ENCODE measurements around the gene AGMO. TPM values are rescaled to one million over a fixed set of nuclear protein-coding genes. Genes with fewer than 3 reads are reported as not detected.

The AGMO gene
- polyA plus RNA-seq, 1 donor: 12.7 TPM

GRCh38 chr7:15439853-15440252, 122.0 kb downstream of the AGMO start:
- no peaks in the 10 kb centered on the region for H3K4me1 ChIP-seq (ENCODE audit: control insufficient read depth, insufficient read depth, low read length)
- no peak overlapping the region for H3K4me3 ChIP-seq (ENCODE audit: low read length)
- WGBS (ENCODE audit: insufficient coverage, low lambda C conversion rate): no CpG with 5 or more reads among the region's 2 CpGs
- H3K27ac ChIP-seq (ENCODE audit: low read length): no peak overlapping the region
- H3K9me3 ChIP-seq (ENCODE audit: control insufficient read depth, low read depth, low read length): no peaks in the 10 kb centered on the region
- no peaks in the 10 kb centered on the region for H3K27me3 ChIP-seq (ENCODE audit: control insufficient read depth, insufficient read depth, low read length)
- no peak for DNase-seq
- no peaks in the 10 kb centered on the region for H3K36me3 ChIP-seq (ENCODE audit: control insufficient read depth, insufficient read depth, low read length)

DNA sequence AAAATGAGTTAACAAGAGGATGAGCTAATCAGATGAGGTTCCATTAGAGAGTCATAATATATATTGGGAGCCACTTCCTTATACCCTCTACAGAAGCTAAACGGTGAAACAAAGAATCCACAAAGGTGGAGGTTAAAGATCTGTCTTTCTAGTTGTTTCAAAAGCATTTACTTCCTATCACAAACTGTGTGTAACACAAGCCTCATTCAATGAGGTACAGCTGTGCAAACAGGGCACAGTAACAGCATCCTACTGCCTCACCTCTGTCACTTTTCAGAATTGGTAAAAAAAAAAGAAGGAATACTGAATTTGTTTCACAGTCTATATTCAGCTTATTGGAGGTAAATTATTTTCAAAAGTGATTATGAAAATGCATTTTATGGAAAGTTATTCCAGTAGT, 128.7 kb downstream of the AGMO start:
- no peaks in the 10 kb centered on the region for H3K4me1 ChIP-seq (ENCODE audit: control insufficient read depth, insufficient read depth, low read length)
- no peak overlapping the region for H3K4me3 ChIP-seq (ENCODE audit: low read length)
- H3K9me3 ChIP-seq (ENCODE audit: control insufficient read depth, low read depth, low read length): no peaks in the 10 kb centered on the region
- H3K27ac ChIP-seq (ENCODE audit: low read length): no peak overlapping the region
- H3K36me3 ChIP-seq (ENCODE audit: control insufficient read depth, insufficient read depth, low read length): no peaks in the 10 kb centered on the region
- no peaks in the 10 kb centered on the region for H3K27me3 ChIP-seq (ENCODE audit: control insufficient read depth, insufficient read depth, low read length)
- no peak for DNase-seq
- no CpG with 5 or more reads among the region's 1 CpG for WGBS (ENCODE audit: insufficient coverage, low lambda C conversion rate)

DNA sequence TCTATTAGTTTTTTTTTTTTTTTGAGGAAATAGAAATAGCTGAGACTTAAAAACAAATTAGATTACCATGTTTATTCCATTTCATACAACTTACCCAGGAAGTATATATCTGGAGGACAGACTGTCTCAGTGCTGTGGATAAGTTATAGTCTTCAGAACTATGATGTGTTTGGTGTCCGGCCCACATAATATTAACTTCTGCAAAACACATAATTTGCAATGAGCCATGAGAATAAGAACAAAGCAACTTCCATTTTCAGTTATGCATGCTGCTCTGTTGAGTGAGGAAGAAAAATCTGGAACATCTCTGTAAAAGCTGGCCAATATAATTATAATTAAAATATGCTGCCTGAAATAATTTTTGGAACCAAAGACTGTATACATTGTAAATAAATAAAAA, 130.9 kb downstream of the AGMO start:
- Histone ChIP-seq H3K4me1 (ENCODE audit: control insufficient read depth, insufficient read depth, low read length) (no peaks in the 10 kb centered on the region), H3K36me3 (ENCODE audit: control insufficient read depth, insufficient read depth, low read length) (no peaks in the 10 kb centered on the region), H3K9me3 (ENCODE audit: control insufficient read depth, low read depth, low read length) (no peaks in the 10 kb centered on the region), H3K27me3 (ENCODE audit: control insufficient read depth, insufficient read depth, low read length) (no peaks in the 10 kb centered on the region), H3K4me3 (ENCODE audit: low read length) (no peak overlapping the region), H3K27ac (ENCODE audit: low read length) (no peak overlapping the region)
- no peak for DNase-seq
- WGBS (ENCODE audit: insufficient coverage, low lambda C conversion rate): 88% methylated on average over 1 of the region's 1 CpG

DNA sequence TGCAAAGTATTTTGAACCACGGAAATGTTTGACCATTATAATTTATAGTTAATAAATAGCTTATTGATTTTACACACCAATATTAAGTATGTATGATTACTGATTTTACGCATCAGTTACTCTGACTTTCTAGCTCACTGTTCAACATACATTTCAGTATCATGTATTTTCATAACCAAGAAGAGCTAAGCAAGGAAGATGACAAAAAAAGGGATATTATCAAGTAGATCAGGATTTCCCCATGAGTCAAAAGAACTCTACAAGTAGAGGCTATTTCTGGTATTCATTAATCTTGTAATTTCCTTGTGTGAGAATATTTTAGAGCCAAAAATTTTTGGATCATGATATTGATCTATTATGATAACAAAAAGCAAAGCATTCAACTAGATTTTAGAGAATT, 131.6 kb downstream of the AGMO start:
- H3K4me1 ChIP-seq (ENCODE audit: control insufficient read depth, insufficient read depth, low read length): no peaks in the 10 kb centered on the region
- no peak overlapping the region for H3K27ac ChIP-seq (ENCODE audit: low read length)
- no peaks in the 10 kb centered on the region for H3K36me3 ChIP-seq (ENCODE audit: control insufficient read depth, insufficient read depth, low read length)
- DNase-seq: no peak
- H3K9me3 ChIP-seq (ENCODE audit: control insufficient read depth, low read depth, low read length): no peaks in the 10 kb centered on the region
- H3K4me3 ChIP-seq (ENCODE audit: low read length): no peak overlapping the region
- no peaks in the 10 kb centered on the region for H3K27me3 ChIP-seq (ENCODE audit: control insufficient read depth, insufficient read depth, low read length)
- WGBS (ENCODE audit: insufficient coverage, low lambda C conversion rate): 94% methylated on average over 2 of the region's 2 CpGs

- H3K36me3 ChIP-seq (ENCODE audit: control insufficient read depth, insufficient read depth, low read length): no peaks in the 10 kb centered on the region
- WGBS (ENCODE audit: insufficient coverage, low lambda C conversion rate): 80% methylated on average over 1 of the region's 2 CpGs
- H3K27ac ChIP-seq (ENCODE audit: low read length): no peak overlapping the region
- no peak for DNase-seq
- H3K27me3 ChIP-seq (ENCODE audit: control insufficient read depth, insufficient read depth, low read length): no peaks in the 10 kb centered on the region
- no peaks in the 10 kb centered on the region for H3K4me1 ChIP-seq (ENCODE audit: control insufficient read depth, insufficient read depth, low read length)
- no peak overlapping the region for H3K4me3 ChIP-seq (ENCODE audit: low read length)
- H3K9me3 ChIP-seq (ENCODE audit: control insufficient read depth, low read depth, low read length): no peaks in the 10 kb centered on the region
These were observed 137.3 kb downstream of the AGMO start for GRCh38 chr7:15424468-15424867.

DNA sequence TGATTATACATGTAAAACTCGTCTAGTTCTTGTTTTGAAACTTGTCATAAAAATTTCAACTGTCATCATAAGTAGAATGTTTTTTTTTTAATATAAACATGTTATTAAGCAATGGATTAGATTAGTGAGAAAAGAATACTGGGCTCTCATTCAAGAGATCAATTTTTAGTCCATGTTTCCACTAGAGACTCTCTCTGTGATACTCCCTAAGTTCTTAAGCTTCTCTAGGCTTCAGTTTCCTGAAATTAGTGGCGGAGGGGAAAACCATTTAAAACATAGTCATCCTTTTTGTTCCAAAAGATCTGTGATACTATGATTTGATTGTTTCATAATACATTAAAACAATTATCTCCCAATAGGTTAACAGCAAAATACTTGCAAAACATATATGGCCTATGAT, 142.2 kb downstream of the AGMO start:
- Histone ChIP-seq H3K9me3 (ENCODE audit: control insufficient read depth, low read depth, low read length) (no peaks in the 10 kb centered on the region), H3K27ac (ENCODE audit: low read length) (no peak overlapping the region), H3K36me3 (ENCODE audit: control insufficient read depth, insufficient read depth, low read length) (no peaks in the 10 kb centered on the region), H3K4me1 (ENCODE audit: control insufficient read depth, insufficient read depth, low read length) (no peaks in the 10 kb centered on the region), H3K27me3 (ENCODE audit: control insufficient read depth, insufficient read depth, low read length) (no peaks in the 10 kb centered on the region), H3K4me3 (ENCODE audit: low read length) (no peak overlapping the region)
- WGBS (ENCODE audit: insufficient coverage, low lambda C conversion rate): 71% methylated on average over 1 of the region's 2 CpGs
- DNase-seq: no peak

GRCh38 chr7:15418264-15418663, 143.6 kb downstream of the AGMO start:
- Histone ChIP-seq H3K4me1 (ENCODE audit: control insufficient read depth, insufficient read depth, low read length) (no peaks in the 10 kb centered on the region), H3K27me3 (ENCODE audit: control insufficient read depth, insufficient read depth, low read length) (no peaks in the 10 kb centered on the region), H3K4me3 (ENCODE audit: low read length) (no peak overlapping the region), H3K36me3 (ENCODE audit: control insufficient read depth, insufficient read depth, low read length) (no peaks in the 10 kb centered on the region), H3K9me3 (ENCODE audit: control insufficient read depth, low read depth, low read length) (peaks cover 3% of the 10 kb centered on the region), H3K27ac (ENCODE audit: low read length) (no peak overlapping the region)
- 86% methylated on average over 1 of the region's 1 CpG for WGBS (ENCODE audit: insufficient coverage, low lambda C conversion rate)
- DNase-seq: no peak

DNA sequence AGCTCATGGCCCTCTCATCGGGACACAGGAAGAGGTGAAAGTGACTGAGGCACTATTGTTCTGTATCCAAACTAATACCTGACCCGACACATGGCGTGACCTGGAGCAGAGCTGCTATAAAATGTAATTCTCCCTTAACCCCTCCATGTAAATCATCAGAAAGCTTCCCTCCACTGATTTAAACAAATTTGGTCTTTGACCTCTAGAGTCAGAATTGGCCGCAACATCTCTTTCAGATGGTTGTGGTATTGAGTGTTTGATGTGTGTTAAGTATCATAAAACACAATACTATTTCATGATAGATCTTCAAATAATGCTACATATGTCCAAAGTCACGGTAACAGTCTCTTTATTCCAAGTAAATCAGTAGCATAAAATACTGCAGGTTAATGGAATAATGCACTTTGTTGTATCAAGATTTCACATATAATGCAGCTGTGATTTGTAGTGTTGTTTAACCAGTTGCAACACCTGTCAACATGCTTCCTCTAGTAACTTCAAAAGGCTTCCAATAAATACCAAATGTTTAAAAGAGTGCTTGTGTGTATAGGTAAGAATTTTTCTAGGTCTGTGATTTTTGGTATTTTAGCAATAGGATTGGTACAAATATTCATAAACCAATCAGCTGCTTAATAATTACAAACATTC, 144.3 kb downstream of the AGMO start:
- Histone ChIP-seq H3K9me3 (ENCODE audit: control insufficient read depth, low read depth, low read length) (peaks cover 3% of the 10 kb centered on the region), H3K4me3 (ENCODE audit: low read length) (no peak overlapping the region), H3K4me1 (ENCODE audit: control insufficient read depth, insufficient read depth, low read length) (no peaks in the 10 kb centered on the region), H3K36me3 (ENCODE audit: control insufficient read depth, insufficient read depth, low read length) (no peaks in the 10 kb centered on the region), H3K27me3 (ENCODE audit: control insufficient read depth, insufficient read depth, low read length) (no peaks in the 10 kb centered on the region), H3K27ac (ENCODE audit: low read length) (no peak overlapping the region)
- no peak for DNase-seq
- no CpG with 5 or more reads among the region's 5 CpGs for WGBS (ENCODE audit: insufficient coverage, low lambda C conversion rate)

- H3K4me1 ChIP-seq (ENCODE audit: control insufficient read depth, insufficient read depth, low read length): no peaks in the 10 kb centered on the region
- H3K27ac ChIP-seq (ENCODE audit: low read length): no peak overlapping the region
- WGBS (ENCODE audit: insufficient coverage, low lambda C conversion rate): 80% methylated on average over 1 of the region's 2 CpGs
- no peak overlapping the region for H3K4me3 ChIP-seq (ENCODE audit: low read length)
- no peaks in the 10 kb centered on the region for H3K27me3 ChIP-seq (ENCODE audit: control insufficient read depth, insufficient read depth, low read length)
- peaks cover 3% of the 10 kb centered on the region for H3K9me3 ChIP-seq (ENCODE audit: control insufficient read depth, low read depth, low read length)
- no peak for DNase-seq
- H3K36me3 ChIP-seq (ENCODE audit: control insufficient read depth, insufficient read depth, low read length): no peaks in the 10 kb centered on the region
These were observed 150.8 kb downstream of the AGMO start for GRCh38 chr7:15411019-15411418.

GRCh38 chr7:15407910-15408309, 153.9 kb downstream of the AGMO start:
- H3K27ac ChIP-seq (ENCODE audit: low read length): no peak overlapping the region
- no peaks in the 10 kb centered on the region for H3K27me3 ChIP-seq (ENCODE audit: control insufficient read depth, insufficient read depth, low read length)
- no peaks in the 10 kb centered on the region for H3K9me3 ChIP-seq (ENCODE audit: control insufficient read depth, low read depth, low read length)
- WGBS (ENCODE audit: insufficient coverage, low lambda C conversion rate): 25% methylated on average over 2 of the region's 4 CpGs
- no peaks in the 10 kb centered on the region for H3K36me3 ChIP-seq (ENCODE audit: control insufficient read depth, insufficient read depth, low read length)
- no peaks in the 10 kb centered on the region for H3K4me1 ChIP-seq (ENCODE audit: control insufficient read depth, insufficient read depth, low read length)
- no peak overlapping the region for H3K4me3 ChIP-seq (ENCODE audit: low read length)
- DNase-seq: no peak

- 80% methylated on average over 1 of the region's 2 CpGs for WGBS (ENCODE audit: insufficient coverage, low lambda C conversion rate)
- no peak overlapping the region for H3K4me3 ChIP-seq (ENCODE audit: low read length)
- H3K4me1 ChIP-seq (ENCODE audit: control insufficient read depth, insufficient read depth, low read length): no peaks in the 10 kb centered on the region
- no peak for DNase-seq
- H3K9me3 ChIP-seq (ENCODE audit: control insufficient read depth, low read depth, low read length): no peaks in the 10 kb centered on the region
- H3K27me3 ChIP-seq (ENCODE audit: control insufficient read depth, insufficient read depth, low read length): no peaks in the 10 kb centered on the region
- no peaks in the 10 kb centered on the region for H3K36me3 ChIP-seq (ENCODE audit: control insufficient read depth, insufficient read depth, low read length)
- no peak overlapping the region for H3K27ac ChIP-seq (ENCODE audit: low read length)
These were observed 158.1 kb downstream of the AGMO start for GRCh38 chr7:15403751-15404150.
